Skeletal muscle cell (primary cell): ENCODE measurements around the gene KIF6.

ENCODE experiments used
- DNase-seq: peaks from one replicate; pipeline ENCODE4 v3.0.0-alpha.2; 2010; ENCODE audit warnings: low read depth
- H3K4me3 ChIP-seq: 2 replicates; pipeline ENCODE4 v1.5.1; 2011; ENCODE audit warnings: low read depth, mild to moderate bottlenecking, control low read depth, low read length, moderate library complexity

The KIF6 gene

DNA sequence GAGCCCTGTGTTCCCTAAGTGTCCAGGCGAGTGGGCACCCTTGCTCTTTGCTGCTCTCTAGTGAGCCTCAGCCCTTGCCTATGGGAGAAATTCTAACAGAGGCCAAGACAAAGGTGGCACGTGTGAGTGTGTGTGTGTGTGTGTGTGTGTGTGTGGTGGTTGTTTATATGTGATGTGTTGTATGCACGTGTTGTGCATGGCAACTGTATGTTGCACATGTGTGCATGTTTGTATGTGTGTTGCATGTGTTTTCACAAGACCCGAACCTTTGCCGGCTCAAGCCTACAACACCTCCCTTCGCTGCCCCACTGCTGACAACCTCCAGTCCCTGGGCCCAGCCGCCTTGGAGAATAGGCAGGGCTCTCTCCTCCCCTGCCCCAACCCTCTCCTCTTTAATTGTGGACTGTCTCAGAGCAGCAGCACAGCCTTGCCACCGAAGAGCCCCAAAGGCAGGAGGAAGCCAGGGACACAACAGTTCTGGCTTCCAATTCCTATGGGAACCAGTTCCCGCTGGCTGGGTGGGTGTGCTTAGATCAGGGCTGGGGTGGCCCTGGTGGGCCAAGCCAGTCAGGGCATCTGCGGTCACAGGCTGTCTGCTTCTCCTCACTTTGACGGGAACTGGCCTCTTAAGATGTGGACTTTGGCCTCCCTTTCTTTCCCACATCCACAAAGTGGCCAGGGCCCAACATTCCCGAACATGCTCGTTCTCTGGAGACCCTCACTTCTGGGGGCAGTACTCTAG is 405.4 kb downstream of the KIF6 start:
- H3K4me3 ChIP-seq = no peak overlapping the region
- no peak for DNase-seq

DNA sequence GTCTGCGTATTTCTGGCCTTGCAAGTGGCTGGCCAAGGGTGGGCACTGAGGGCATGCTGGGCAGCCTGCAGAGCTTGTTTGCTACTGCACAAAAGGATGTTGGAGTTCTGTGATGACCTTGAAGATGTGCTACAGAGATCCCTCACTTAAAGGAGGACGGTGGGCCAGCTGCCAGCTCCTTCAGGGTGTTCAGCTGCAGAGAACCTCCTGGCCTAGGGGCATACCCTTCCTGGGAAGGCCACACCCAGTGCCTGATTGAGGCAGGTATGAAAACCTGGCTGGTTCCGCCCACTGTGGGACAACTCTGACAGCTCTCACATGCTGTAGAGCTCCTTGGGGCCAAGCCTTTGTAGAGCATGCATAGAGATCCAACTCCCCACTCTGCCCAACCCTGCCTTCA is 408.0 kb downstream of the KIF6 start:
- DNase-seq = no peak
- H3K4me3 ChIP-seq = no peak overlapping the region

DNA sequence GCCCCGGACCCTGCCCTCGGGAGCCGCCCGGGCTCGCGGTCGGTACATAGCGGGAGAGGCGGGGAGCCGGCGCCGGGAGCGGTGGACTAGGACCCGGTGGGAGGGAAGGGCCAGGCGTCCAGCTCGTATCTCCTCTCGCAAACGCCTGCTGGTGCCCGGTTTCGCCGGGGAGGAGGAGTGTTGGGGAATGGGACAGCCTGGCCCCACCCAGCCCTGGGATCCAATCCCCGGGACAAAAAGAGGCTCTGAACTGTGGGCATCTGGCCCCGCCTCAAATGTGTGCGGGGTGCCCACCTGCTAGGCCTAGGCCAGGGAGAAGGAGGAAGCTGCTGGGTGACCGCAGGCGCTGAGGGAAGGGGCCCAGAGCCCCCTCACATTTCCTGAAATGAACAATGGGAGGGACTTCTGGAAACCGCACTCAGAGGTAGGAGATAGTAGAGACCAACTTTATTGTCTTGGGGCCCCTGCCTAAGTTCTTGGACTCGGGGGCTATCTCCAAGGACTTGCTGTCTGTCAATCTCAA is 410.9 kb downstream of the KIF6 start, which contains the start of gene KCNK17:
KCNK17 (minus strand) TSS at position 147 of the 523 bp plus-strand sequence; CDS start at position 48, 99 bp downstream.
- no peak within 1 kb of the TSS for H3K4me3 ChIP-seq
- no peak for DNase-seq

DNA sequence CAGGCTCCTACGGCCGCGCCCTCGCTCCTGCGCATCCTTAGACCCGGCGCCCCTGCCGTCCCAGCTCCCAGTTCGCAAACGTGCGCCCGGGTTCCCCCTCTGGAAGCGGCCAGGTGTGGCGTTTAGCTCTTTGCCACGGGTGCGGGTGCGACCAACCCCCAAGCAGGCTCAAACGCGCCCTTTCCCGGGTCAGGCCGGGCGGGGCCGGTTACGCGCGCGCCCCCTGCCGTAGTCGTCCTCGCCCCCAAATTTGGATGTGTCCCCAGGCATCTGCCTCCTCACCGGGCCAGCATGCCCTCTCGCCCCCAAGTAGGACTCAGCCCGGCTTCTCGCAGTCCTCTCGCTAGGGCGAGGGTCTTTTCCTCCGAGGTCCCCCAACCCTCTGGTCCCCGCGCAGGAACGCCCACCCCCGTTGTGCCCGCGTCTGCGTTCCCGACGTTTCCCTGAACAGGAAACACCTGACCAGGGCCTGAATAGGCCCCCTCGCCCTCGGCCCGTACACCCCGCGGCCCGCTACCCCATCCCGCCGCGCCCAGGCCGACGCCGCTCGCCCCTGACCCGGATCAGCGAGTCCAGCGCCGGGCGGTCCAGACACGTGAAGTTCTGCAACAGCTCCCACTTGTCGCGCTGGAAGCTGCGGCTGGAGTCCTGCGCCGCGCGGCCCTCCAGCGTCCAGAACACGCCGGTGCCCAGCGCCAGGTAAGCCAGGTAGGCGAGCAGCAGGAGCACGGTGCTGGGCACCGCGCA is 411.5 kb downstream of the KIF6 start:
- no peak for DNase-seq
- no peak overlapping the region for H3K4me3 ChIP-seq

DNA sequence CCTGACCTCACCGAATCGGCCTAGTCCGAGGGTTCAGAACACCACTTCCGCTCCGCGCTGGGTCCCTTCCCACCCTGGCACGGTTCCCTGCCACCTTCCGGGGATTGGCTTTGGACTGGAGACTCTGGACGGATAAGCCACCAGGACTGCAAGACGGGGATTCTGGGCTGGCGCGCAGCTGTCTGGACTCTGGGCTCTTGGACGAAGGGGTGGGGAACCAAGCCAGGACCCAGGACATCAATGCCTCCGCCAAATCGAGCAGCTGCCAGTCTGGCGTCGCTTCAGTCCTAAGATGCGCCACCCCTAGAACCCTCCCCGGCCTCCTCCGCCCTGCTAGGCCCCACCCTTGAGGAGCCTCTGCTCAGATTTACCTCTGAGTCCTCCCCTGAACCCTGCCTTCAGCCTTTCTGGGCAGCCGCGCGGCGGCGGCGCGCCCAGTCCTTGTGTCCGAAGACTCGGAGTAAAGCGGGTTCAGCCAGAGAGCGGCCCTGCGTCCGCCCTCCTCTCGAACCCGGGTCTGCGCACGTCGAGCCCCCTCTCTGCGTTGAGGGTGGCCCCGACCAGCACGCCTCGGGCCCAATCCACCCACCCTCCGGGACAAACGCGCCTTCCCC is 412.2 kb downstream of the KIF6 start:
- DNase-seq = no peak
- H3K4me3 ChIP-seq = no peak overlapping the region

DNA sequence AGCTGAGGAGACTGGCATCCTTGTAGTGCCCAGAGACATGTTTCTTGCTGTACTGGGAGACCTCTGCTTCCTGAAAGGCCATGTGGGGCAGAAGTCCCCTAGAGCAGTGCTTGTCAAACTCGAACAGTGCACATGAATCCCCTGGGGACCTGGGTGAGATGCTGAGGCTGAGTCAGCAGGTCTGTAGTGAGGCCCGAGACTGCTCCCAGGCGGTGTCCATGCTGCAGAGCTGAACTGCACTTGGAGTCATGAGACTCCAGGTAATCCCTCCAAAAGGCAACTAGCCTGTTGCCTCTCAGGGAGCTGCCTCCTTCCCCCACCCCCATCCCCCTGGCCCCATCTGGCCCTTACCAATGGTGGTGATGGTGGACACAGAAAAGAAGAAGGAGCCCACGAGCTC is 414.7 kb downstream of the KIF6 start:
- no peak overlapping the region for H3K4me3 ChIP-seq
- no peak for DNase-seq

DNA sequence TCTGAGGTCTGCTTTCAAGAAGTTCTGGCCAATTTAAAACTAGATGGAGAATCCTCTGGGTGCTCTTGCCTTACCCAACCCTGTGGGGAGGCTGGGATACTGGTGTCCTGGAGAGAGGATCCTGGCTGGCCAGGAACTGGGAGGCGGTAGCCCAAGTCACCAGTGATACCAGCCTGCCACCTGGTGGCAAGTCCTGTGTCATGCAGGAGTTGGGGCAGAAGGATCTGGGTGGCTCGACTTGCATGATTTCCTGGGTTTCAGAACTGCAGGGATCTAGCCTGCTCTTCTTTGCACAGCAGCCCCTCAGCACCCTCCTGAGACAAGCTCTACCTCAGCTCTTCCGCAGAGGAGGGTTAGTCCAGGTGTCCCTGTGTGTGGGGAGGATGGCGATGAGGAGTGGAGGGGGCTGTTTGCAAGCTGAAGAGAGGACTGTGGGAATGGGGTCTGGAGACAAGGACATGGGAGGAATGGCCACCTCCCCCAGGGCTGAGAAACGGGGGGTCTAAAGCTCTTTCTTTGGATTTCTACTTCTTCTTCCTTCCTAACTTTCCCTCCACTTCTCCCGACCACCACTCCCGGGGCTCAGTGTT is 415.2 kb downstream of the KIF6 start:
- DNase-seq = peak; percentile 15
- no peak overlapping the region for H3K4me3 ChIP-seq

DNA sequence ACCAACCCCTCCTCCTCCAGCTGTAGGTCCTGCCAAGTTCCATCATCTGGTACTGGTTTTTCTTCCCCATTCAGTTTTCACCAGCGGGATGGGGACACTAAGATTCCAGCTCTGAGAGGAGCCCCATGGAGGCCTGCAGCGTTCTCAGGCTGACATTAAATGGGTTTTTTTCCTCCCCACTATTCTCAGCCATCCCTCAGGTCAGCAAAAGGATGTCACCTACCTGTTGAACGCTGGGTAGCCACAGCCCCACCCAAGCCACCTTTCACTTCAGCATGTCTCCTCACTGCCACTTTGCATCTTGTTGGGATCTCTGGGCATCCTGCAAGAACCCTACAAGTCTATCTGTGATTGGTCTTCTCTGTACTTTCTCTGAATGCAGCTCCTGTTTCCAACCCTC is 417.7 kb downstream of the KIF6 start:
- DNase-seq = no peak
- no peak overlapping the region for H3K4me3 ChIP-seq

DNA sequence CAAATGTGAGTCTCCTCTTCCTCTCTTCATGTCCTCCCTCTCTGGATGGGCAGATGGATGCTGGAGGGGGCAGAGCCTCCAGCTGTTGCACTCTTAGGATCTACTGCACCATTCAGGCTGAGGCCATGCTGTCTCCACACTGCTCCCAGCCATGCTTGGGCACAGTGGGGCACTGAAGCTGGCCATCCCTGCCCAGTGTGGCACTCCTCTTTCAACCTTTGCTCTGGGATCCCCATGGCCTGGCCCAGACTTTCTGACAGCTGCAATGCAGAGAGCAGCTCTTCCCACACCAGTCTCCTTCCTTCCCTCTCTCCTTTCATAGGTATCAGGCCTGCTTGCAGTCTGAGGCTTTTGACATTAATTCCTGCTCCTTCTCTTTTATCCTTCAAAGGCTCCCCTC is 420.3 kb downstream of the KIF6 start:
- no peak overlapping the region for H3K4me3 ChIP-seq
- DNase-seq = no peak

DNA sequence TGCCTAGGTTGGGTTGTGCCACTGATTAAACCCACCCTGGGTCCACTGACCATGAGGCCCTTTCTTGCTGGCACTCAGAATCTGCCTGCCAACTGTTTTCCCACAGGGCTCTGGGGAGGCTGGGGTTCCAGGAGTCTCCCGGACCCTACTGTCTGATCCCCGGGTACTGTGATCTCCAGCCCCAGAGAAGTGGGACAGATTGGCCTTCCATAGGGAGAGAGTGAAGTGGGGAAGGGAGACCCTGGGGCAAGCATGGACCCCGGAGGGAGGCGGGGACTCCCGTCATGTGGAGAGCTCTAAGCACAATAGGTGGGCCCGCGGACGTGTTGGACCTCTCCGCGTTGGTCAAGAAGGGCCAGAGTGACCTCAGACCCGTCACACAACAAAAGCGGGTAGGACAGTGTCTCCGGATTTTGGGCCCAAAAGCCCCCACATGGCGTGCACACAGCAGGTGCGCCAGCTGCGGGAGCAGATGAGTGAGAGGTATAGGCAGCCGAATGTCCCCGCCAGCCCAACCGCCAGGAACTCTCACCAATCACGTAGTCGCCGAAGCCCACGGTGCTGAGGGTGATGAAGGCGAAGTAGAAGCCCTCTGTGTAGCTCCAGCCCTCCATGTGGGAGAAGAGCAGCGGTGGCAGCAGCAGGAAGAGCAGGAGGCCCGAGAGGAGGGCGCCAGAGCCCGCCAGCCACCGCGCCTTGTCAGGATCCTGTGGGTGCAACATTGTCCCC is 421.6 kb downstream of the KIF6 start:
- DNase-seq = no peak
- no peak overlapping the region for H3K4me3 ChIP-seq

DNA sequence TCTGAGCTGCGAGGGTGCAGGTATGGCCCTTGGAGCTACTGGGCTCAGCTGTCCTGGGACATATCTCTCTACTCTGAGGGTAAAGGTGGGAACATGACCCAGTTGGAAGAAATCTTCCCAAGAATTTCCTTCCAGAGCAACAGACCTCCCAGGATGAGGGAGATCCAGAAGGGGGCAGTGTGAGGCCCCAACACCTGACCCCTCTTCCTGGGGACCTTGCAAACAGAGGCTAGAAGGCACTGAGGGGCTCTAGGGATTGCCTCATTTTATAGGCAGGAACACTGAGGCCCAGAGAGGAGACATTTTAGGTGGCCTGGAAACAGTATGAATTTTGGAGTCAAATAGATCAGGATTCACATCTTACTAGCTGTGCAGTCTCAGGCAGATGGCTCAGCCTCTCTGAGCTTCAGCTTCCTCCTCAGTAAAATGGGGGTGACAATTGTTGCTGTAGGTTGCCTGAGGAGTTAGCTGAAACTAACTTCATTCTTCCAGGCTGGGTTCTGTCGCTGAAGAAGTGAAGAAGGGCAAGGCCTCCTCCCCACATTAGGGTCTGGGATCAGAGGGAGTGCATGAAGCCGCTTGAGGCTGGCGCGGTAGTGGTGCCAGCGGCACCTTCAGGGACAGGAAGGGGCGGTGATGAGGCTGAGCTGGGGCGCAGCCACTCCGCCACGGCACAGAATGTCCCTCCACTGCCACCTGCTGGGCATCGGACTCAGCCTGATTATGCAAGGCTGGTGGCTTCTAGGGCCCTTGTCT is 422.4 kb downstream of the KIF6 start:
- H3K4me3 ChIP-seq = no peak overlapping the region
- DNase-seq = no peak

DNA sequence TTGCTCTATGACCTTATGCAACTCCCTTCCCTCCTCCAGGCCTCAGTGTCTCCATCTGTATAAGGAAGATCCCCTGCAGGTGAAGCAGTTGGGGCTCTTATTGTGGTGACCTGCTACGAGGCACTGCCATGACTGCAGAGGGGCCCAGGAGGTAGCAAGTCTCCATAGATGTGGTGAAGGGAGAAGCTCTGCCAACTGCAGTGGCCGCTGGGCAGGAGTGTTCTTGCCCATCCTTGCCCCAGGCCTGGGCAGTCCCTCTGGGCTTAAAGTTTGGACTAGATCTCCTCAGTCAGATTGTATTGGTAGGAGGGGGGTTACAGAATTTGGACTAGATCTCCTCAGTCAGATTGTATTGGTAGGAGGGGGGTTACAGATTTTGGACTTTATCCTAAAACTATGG is 423.2 kb downstream of the KIF6 start:
- no peak overlapping the region for H3K4me3 ChIP-seq
- no peak for DNase-seq

DNA sequence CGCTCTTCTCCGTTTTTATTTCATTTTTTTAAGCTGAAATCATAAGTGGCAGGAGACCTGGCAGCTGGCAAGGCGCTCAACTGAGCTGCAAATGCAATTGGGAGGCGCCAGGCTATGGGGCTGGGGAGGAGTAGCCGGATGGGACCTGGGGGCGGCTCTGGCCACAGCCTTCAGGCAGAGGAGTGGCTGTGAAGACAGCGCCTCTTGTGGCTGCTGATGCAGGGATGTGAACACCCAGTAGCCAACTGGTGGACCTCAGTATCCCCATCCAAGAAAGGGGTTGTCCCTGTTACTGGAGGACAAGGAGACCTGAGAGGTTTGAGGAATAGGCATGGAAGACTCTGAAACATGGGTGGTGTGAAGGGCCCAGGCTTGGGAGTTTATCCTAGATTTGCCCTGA is 423.6 kb downstream of the KIF6 start:
- H3K4me3 ChIP-seq = no peak overlapping the region
- no peak for DNase-seq

DNA sequence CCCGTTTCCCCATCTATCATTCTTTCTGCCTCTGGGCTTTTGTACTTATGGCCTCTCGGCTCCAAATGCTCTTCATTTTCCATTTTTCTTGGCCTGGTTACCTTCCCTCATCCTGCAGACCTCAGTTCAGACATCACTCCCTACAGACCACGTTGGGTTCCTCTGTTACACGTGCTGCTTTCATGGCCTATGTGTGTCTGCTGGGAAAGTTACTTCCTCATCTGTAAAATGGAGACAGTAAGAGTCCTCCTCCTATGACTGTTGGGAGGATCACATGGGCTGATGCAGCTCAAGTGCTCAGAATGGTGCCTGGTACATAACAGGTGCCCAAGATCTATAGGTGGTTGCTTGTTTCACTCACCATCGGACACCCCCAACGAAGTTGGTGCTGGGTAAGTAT is 424.5 kb downstream of the KIF6 start:
- no peak overlapping the region for H3K4me3 ChIP-seq
- no peak for DNase-seq

DNA sequence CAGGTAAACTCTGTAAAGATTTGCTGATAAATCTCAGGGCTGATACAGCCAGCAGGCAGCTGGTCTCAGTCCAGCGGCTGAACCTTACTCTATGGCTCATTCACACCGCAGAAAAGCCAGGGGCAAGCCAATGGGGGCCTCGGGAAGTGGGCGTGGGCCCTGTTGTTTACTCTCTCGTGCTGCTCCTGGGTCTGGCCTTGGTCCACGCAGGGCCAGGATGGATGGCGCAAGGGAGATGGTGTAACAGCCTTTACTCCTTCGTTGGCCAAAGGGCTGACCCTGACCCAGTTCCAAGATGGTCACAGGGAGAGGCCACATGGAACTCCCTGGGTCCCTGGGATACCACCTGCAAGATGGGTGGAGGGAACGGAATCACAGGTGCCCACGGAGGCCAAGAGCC is 427.1 kb downstream of the KIF6 start:
- H3K4me3 ChIP-seq = no peak overlapping the region
- no peak for DNase-seq

DNA sequence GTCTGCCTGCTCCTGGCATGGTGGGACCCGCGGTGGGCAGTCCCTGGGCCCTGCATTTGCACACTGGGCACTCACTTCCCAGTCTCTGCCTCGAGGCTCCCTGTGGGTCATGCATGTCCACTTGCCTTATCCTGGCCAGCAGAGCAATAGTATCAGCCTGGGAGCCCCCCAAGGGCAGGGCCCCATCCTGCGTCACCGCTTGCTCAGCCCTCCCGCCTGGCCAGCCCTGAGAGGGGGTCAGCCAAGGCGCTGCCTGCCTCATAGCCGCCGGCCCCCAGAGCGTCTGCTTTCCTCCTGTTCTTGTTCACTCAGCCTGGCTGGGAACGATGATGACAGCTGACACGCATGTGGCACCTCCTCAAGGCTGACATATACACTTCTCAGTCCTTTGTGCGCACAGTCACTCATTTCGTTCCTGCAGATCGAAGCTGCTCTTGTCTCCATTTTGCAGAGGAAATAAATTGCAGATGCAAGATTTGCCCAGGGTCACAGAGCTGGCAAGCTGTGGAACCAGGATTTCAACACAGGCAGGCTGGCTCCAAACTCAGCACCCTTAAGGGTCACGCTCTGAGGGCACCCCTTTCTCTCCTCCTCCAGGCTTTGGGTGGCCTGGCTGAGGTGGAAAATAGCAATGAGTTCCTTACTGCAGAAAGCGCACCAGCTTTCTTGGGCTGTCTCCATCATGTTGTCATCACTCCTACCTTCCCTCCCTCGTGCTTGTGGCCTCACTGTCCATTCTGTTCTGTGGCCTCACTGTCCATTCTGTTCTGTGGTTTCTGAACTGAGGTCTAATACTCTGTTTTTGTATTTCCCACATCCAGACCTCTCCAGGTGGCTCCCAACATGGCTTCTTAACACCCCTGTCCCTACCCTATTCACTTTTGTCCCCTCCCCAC is 428.2 kb downstream of the KIF6 start:
- DNase-seq = no peak
- H3K4me3 ChIP-seq = no peak overlapping the region

DNA sequence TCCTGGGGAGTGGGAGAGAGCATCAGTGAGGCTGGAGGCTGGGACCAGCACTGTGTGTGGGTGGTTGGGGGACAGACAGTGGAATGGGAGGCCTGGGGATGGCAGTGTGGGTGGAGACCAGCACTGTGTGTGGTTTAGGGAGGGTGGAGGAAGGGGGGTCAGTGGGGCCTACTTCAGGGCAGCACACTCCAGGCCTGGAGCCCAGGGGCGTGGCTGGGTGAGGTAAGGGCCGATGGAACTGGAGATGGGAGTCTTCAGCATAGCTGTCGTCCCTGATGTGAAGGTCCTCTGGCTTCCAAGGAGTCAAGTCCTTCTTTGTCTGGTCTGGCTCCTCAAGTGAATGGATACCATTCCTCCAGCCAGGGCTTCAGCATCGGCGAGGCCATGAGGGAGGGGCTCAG is 429.6 kb downstream of the KIF6 start:
- no peak overlapping the region for H3K4me3 ChIP-seq
- no peak for DNase-seq

DNA sequence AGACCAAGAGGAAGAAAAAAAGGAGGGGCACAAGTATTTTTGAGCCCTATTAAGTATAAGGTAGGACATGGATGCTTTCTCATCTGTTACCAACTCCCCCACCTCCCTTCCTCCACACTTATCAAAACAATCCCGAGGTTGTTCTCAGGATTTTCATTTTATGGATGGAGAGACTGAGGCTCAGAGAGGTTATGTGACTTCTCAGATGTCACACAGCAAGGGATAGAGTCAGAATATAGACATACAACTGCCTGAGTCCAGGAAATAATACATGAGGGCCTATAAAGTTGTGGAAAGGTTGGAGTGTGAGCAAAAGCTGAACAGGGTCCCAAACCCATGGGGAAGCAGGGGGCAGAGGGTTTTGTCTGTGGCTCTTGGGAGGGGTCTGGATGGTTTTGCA is 430.3 kb downstream of the KIF6 start:
- no peak overlapping the region for H3K4me3 ChIP-seq
- DNase-seq = no peak
